RCC 7860 (cell line): ENCODE data around the gene EAPP.
"Not testable (repeated sequence)": the region's sequence is repeated elsewhere in the genome, so short reads cannot be mapped to it uniquely, and the experiment has no call there.

ENCODE experiments used
- DNase-seq: peaks from one replicate; pipeline ENCODE4 v3.0.0-alpha.2; 2015; ENCODE audit warnings: low spot score
- FAIRE-seq: peaks from 2 replicates; lab custom pipeline; 2012; peaks lifted over from hg19 to GRCh38; lab: Jason Lieb, UNC

EAPP gene

DNA sequence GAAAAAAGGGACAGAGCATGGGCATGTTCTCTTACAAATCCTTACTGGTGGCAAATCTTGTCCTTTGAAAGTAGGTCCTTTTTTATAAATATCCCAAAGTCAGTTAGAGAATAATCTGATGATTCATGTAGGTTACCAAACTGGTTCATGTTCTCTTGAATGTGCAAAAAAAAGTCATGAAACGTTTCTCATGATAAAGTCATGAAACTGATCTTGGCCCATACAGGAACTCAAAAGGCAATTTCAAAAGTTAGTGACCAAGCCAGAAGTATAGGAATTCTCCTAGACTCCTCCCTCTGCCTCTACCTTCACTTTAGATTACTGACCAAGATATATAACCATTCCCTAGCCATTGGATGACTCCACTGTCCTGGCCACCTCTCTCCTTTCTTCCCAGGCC lies 50.2 kb downstream of the EAPP start:
- DNase-seq (no peak), FAIRE-seq (no peak)

- DNase-seq (no peak), FAIRE-seq (no peak)
Measured at GRCh38 chr14:34488528-34488927, 51.0 kb downstream of the EAPP start.

GRCh38 chr14:34484726-34485125 lies 54.8 kb downstream of the EAPP start:
- FAIRE-seq = no peak
- no peak for DNase-seq

DNA sequence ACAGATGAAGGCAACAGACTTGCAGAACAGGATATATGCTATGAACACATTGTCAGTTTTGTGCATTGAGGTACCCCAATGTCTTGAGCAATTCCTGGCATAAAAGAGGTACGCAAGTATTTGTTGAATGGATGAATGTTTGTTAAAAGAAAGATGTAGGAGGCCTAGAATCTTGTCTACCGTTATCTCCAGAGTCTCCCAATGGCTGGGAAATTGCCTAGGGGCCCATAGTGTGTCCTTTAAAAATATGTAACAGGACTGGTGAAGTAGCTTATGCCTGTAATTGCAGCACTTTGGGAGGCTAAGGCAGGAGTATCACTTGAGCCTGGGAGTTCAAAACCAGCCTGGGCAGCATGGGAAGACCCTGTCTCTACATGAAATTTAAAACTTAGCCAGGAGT lies 57.0 kb downstream of the EAPP start:
- DNase-seq (no peak), FAIRE-seq (no peak)

DNA sequence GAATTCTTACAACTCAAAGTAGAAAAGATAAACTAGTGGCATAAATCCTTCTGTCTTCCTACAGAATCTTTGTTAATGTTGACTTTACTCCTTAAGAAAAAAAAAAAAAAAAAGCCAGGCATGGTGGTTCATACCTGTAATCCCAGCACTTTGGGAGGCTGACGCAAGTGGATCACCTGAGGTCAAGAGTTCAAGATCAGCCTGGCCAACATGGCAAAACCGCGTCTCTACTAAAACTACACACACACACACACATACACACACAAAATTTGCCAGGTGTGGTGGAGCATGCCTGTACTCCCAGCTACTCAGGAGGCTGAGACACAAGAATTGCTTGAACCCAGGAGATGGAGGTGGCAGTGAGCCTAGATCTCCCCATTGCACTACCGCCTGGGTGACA lies 59.8 kb downstream of the EAPP start:
- FAIRE-seq = no peak

DNA sequence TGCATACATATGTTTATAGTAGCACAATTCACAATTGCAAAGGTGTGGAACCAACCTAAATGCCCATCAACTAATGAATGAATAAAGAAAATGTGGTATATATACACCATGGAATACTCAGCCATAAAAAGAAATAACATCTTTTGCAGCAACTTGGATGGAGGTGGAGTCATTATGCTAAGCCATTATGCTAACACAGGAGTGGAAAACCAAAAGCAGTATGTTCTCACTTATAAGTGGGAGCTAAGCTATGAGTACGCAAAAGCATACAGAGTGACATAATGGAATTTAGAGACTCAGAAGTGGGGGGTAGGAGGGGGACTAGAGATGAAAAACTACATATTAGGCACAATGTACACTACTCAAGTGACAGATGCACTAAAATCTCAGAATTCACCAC lies 61.2 kb downstream of the EAPP start:
- no peak for FAIRE-seq
- DNase-seq = no peak

More for the DNA sequence above, 59.8 kb downstream of the EAPP start:
- DNase-seq = no peak

DNA sequence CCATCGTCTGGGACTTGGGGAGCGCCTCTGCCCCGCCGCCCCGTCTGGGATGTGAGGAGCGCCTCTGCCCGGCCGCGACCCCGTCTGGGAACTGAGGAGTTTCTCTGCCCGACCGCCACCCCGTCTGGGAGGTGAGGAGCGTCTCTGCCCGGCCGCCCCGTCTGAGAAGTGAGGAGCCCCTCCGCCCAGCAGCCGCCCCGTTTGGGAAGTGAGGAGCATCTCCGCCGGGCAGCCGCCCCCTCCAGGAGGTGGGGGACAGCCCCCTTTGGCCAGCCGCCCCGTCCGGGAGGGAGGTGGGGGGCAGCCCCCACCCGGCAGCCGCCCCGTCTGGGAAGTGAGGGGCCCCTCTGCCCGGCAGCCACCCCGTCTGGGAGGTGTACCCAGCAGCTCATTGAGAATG lies 63.5 kb downstream of the EAPP start:
- FAIRE-seq, DNase-seq: not testable (repeated sequence)

- FAIRE-seq (no peak), DNase-seq (no peak)
Measured at GRCh38 chr14:34475163-34475562, 64.3 kb downstream of the EAPP start.

DNA sequence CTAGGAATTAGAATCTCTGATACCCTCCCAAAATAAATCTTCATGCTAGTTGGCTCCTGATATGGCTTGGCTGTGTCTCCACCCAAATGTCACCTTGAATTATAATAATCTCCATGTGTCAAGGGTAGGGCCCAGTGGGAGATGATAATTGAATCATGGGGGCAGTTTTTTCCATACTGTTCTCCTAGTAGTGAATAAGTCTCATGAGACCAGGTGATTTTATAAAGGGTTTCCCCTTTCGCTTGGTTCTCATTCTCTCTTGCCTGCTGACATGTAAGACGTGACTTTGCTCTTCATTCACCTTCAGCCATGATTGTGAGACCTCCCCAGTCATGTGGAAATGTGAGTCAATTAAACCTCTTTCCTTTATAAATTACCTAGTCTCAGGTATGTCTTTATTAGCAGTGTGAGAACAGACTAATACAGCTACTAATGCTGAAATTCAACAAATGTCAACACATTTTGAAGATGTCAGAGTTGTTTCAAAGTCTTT lies 65.3 kb downstream of the EAPP start:
- FAIRE-seq (no peak), DNase-seq (no peak)

DNA sequence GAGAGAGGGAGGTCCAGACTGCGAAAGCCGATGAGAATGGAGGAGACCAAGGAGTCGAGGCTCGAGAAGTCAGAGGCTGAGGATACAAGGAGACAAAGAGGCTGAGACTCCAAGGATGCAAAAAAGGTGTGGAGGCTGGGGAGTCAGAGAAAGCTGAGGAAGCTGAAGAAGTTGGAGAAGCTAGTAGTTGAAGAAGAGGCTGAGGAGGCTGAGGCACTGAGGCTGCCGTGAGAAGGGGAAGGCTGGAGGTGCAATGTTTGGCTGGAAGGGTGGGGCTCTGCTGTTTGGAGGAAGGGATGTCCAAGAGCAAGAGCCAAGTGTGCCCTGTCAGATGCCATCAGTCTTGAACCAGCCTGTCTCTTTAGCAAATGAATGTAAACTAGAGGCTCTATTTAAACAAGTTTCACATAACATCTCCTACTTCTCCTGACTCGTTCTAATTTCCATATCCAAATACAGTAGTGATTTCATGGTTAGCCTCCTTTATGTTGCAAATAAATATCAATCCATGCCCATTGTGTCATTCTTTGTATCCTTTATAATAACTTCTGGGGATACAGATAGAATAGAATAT lies 66.7 kb downstream of the EAPP start:
- DNase-seq (no peak), FAIRE-seq (no peak)

GRCh38 chr14:34470319-34470718 lies 69.2 kb downstream of the EAPP start:
- no peak for DNase-seq
- no peak for FAIRE-seq

DNA sequence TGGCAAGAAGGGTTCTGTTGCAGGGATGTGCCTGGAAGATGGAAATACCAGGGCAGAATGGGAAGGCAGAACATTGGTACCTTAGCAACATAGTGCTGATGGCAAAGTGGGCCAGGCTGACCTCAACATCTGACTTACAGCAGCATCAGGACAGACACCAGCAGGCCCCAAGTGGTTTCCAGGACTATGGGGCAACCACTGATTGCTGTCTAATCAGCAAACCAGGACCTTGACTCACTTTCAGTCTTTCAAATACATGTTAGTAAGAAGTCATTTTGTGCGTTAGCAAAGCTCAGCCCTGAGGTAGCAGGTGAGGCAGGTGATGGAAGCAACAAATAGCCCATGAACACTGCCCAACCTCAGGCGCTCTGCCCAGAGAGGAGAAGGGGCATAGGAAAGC lies 72.8 kb downstream of the EAPP start:
- FAIRE-seq (no peak), DNase-seq (no peak)
